GM21447 (cell line): Measurements from ENCODE around the gene AMIGO3.

Experiments
- ATAC-seq: cut with Tn5 transposase; IDR thresholded peaks from one replicate; pipeline ENCODE4 v1.9.1; 2021; ENCODE audit not compliant: unreplicated experiment

Gene AMIGO3

GRCh38 chr3:49725906-49726681 lies 6.6 kb upstream of the AMIGO3 start:
- no peak for ATAC-seq

- ATAC-seq = no peak
These were observed 5.1 kb upstream of the AMIGO3 start for GRCh38 chr3:49724586-49724985.

- peak; percentile 68 for ATAC-seq
These were observed 4.4 kb upstream of the AMIGO3 start, which contains the start of gene GMPPB for GRCh38 chr3:49723628-49724551. Gene GMPPB (minus strand): TSS chr3:49723951. CDS start chr3:49723726, 225 bp downstream.

GRCh38 chr3:49723296-49723627 lies 3.8 kb upstream of the AMIGO3 start:
- no peak for ATAC-seq

DNA sequence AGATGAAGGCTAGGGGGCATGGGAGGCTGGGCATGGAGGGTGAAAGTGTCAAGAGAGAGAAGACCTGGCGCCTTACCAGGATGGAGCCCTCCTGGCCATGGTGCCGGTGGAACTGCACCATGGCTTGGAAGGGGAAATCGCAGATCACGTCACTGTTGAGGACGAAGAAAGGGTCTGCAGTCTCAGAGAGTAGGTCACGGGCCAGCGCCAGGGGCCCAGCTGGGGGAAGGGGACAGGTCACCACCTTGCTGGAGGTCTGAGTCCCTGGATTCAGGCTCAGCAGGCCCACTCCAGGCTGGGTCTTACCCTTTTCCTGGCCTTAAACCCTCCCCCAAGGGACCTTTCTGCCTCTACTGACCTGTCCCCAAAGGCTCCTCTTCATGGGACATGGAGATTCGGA lies 3.4 kb upstream of the AMIGO3 start:
- no peak for ATAC-seq

DNA sequence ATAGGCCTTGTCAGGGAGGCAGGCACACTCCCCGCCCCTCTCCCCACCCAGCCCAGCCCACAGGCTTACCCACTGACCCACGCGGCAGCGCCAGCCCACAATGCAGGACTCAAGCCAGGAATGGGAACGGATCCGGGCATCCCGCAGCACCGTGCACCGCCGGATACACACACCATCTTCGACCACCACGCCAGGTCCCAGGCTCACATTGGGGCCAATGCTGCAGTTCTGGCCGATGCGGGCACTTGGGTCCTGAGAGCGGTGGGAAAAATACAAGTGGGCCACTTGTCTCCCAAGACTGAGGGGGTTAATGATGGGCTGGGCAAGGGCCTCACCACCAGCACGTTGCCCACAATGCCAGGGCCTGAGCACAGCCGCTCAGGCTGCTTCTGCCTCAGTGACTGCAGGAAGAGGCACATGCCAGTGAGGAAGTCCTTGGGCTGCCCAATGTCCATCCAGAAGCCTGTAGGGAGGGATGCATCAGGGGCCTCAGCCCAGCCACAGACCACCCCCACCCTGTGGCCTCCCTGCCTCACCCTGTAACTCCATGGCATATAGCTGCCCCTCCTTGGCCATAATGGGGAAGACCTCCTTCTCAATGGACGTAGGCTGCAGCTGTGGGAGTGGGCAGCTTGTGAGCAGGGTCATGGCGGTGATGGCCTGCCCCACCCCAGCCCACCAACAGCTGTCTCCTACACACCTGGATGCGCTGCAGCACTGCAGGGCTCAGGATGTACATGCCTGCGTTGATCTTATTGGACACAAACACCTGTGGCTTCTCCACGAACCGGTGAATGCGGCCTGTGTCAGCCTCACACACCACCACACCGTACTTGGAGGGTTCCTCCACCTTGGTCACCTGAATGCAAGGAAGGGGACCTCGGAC lies 2.7 kb upstream of the AMIGO3 start:
- no peak for ATAC-seq

- no peak for ATAC-seq
These were observed 2.1 kb upstream of the AMIGO3 start for GRCh38 chr3:49721596-49721895.

- no peak for ATAC-seq
These were observed 1.5 kb upstream of the AMIGO3 start for GRCh38 chr3:49720855-49721595.

GRCh38 chr3:49718858-49719213 lies 648 bp downstream of the AMIGO3 start:
- ATAC-seq = no peak

DNA sequence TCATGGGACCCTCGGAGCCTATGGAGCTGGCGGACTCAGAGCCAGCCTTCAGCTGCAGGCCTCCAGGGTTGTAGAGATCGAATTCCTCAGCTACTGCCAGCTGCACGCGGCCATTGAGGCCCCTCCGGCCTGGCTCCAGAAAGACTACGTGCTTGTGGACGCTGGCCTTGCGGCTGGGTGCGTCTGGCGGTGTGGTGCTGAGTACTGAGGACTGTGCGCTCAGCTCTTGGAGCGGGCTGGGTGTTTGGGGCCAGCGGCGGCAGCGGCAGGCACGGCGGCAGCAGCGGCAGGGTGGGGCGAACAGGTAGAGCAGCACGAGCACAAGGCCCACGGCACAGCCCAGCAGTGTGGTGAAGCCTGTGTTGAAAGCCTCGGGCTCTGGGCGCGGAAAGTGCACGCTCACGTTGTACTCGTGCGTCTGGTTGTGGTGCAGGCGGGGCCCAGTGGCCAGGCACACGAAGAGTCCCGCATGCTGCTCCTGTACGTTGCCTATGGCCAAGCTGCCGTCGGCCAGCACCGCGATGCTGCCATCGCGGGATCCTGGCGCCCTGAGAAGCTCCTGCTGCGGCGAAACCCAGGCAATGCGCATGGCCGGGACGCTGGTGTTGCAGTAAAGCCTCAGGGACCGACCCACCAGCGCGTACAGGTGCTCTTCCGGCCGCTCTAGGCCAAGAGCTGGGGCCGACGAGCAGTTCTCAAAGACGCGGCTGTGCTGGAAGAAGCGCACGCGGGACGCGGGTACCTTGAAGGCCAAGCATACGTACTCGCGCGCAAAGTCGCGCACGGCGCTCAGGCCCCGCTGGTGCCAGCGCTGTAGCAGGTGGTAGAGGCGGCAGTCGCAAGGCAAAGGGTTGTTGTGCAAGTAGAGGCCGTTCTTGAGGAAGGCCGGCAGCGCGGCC lies 1.3 kb downstream of the AMIGO3 start:
- no peak for ATAC-seq

- no peak for ATAC-seq
These were observed 2.1 kb downstream of the AMIGO3 start for GRCh38 chr3:49717211-49717958.

- no peak for ATAC-seq
These were observed 2.7 kb downstream of the AMIGO3 start for GRCh38 chr3:49716691-49717210.

GRCh38 chr3:49716169-49716568 lies 3.3 kb downstream of the AMIGO3 start:
- ATAC-seq = no peak

- no peak for ATAC-seq
These were observed 3.8 kb downstream of the AMIGO3 start for GRCh38 chr3:49715611-49716121.

DNA sequence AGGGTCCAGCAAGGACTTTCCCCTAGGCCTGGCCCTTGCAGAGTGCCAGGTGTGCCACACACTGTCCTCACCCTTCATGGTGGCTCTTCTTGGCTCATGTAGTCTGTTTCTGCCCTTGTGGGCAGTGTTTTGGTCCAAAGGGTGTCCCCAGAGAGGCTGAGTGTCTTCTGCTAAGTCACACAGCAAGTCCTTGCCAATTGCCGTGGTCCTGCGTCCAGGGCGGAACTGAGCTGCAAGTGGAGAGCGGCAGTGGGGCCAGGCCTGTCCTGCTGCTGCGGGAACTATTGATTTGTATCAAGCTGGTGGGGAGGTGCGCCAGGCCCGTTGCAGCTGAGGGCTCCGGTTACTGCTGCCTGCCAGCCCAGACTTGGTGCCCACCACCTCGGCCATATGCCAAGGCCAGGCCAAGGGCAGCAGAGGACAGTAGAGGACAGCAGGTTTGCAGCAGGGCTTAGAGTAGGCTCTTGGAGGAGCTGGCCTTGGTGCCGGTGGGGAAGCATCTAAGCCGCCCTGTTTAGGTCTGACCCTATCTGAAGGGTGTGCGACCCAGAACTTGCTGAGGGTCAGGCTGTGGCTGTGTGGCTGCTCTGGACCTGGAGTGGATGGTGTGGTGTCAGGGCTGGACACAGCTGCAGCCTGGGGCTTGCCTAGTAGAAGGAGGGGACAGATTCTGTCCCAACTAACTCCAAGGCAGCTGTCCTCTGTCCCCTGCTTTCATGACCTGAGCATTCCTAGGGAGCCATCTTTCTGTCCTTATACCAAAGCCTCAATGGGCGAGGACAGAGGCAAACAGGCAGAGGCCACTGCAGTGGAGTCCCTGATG lies 4.5 kb downstream of the AMIGO3 start:
- no peak for ATAC-seq

DNA sequence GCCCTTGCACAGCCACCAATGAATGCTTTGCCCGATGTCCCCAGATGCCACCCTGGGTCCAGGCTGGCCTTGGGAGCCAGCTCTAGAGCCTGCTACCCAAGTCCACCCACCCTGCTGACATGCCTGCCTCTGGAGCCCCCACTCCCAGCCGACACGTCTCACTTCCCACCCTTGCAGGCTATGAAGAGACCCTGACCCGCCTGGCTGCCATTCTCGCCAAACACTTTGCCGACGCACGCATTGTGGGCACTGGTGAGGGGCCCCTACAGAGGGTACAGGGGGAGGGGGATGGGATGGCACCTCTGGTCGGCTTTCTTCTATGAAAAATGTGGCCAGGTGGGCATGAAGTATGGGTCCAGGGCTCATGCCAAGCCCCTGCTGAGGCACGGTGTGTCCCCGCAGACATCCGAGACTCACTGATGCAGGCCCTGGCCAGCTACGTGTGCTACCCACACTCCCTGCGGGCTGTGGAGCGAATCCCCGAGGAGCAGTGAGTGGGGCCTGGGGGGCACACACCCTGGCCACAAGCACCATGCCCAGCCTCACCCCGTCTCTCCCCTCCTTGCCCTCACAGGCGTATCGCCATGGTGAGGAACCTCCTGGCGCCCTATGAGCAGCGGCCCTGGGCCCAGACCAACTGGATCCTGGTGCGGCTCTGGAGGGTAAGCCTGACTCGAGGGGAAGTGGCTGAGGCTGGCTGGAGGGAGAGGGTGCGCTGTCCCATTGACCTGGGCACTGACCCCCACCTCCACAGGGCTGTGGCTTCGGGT lies 6.0 kb downstream of the AMIGO3 start:
- no peak for ATAC-seq
